CD14-positive monocyte (primary cell): Measurements from ENCODE around the gene LRP10. TPM values are rescaled to one million over a fixed set of nuclear protein-coding genes. Genes with fewer than 3 reads are reported as not detected.

Source experiments
- DNase-seq, 3 donors: peaks; one replicate each; pipeline ENCODE4 v3.0.0-alpha.2; 2011 to 2022
- H2AFZ ChIP-seq: 2 replicates; pipeline ENCODE4 v1.6.0; 2012; ENCODE audit warnings: mild to moderate bottlenecking, low read depth, low read length, inconsistent platforms; ENCODE audit not compliant: insufficient read depth, poor library complexity, severe bottlenecking
- H3K27ac ChIP-seq, 2 donors: 1 replicate in 1 of 2; 2 replicates in 1 of 2; pipeline ENCODE4 v1.5.1; 2012 to 2013; ENCODE audit warnings: low read length in 2 of 2, control low read depth in 1 of 2, inconsistent platforms in 1 of 2, low read depth in 1 of 2, mild to moderate bottlenecking in 1 of 2
- H3K27me3 ChIP-seq, 2 donors: one replicate each; pipeline versions ENCODE4 v1.6.0 to v1.6.1; 2011 to 2013; ENCODE audit warnings: low read length in 2 of 2; ENCODE audit not compliant: control insufficient read depth in 2 of 2, insufficient read depth in 2 of 2
- H3K36me3 ChIP-seq, 2 donors: replicated peaks in 1 of 2; 1 replicate in 1 of 2; 2 replicates in 1 of 2; pipeline versions ENCODE4 v1.5.1 to v1.6.1; 2012 to 2013; ENCODE audit warnings: low read length in 2 of 2, control low read depth in 1 of 2, inconsistent platforms in 1 of 2, mild to moderate bottlenecking in 1 of 2; ENCODE audit not compliant: insufficient read depth in 2 of 2, control insufficient read depth in 1 of 2
- H3K4me1 ChIP-seq, 2 donors: 1 replicate in 1 of 2; 2 replicates in 1 of 2; pipeline versions ENCODE4 v1.5.1 to v1.6.1; 2012 to 2013; ENCODE audit warnings: low read length in 2 of 2, control low read depth in 1 of 2, inconsistent platforms in 1 of 2, mild to moderate bottlenecking in 1 of 2, moderate library complexity in 1 of 2; ENCODE audit not compliant: insufficient read depth in 2 of 2, control insufficient read depth in 1 of 2
- H3K4me2 ChIP-seq: replicated peaks from 2 replicates; pipeline ENCODE3; 2012; ENCODE audit warnings: low read length, moderate library complexity, mild to moderate bottlenecking; ENCODE audit not compliant: poor library complexity, severe bottlenecking; ENCODE audit errors: extremely low read depth
- H3K4me3 ChIP-seq, 3 experiments: fragments of 200-600 bp in 1 of 3; sonication (generic) in 1 of 3; replicated peaks in 1 of 3; 1 replicate in 2 of 3; 2 replicates in 1 of 3; pipeline ENCODE4 v1.5.1; 2011 to 2013; ENCODE audit warnings: low read length in 3 of 3, mild to moderate bottlenecking in 3 of 3, control low read depth in 2 of 3, low read depth in 2 of 3, inconsistent platforms in 1 of 3, moderate library complexity in 1 of 3
- H3K79me2 ChIP-seq: 2 replicates; pipeline ENCODE4 v1.6.0; 2012; ENCODE audit warnings: mild to moderate bottlenecking, control low read depth, inconsistent platforms, low read length, moderate library complexity; ENCODE audit not compliant: insufficient read depth
- H3K9ac ChIP-seq: 2 replicates; pipeline ENCODE4 v1.6.0; 2017; ENCODE audit warnings: low read length, mild to moderate bottlenecking; ENCODE audit not compliant: insufficient read depth, poor library complexity, severe bottlenecking
- H3K9me3 ChIP-seq, 2 donors: replicated peaks in 1 of 2; 1 replicate in 1 of 2; 2 replicates in 1 of 2; pipeline versions ENCODE4 v1.5.1 to v1.6.1; 2012 to 2013; ENCODE audit warnings: low read length in 2 of 2, control low read depth in 1 of 2; ENCODE audit not compliant: control insufficient read depth in 1 of 2, insufficient read depth in 1 of 2
- H4K20me1 ChIP-seq: 2 replicates; pipeline ENCODE4 v1.6.0; 2012; ENCODE audit warnings: mild to moderate bottlenecking, low read length, control low read depth, moderate library complexity; ENCODE audit not compliant: insufficient read depth
- H3K27ac Mint-ChIP-seq, 7 donors: one replicate each; pipeline ENCODE4 v1.8.0; 2020; ENCODE audit warnings: mild to moderate bottlenecking in 7 of 7, mixed read lengths in 7 of 7, moderate library complexity in 6 of 7, inconsistent platforms in 2 of 7
- H3K27me3 Mint-ChIP-seq, 3 donors: one replicate each; pipeline ENCODE4 v1.8.0; 2021 to 2022; ENCODE audit warnings: low read depth in 3 of 3, mild to moderate bottlenecking in 3 of 3, mixed read lengths in 3 of 3, moderate library complexity in 3 of 3, inconsistent platforms in 1 of 3
- H3K36me3 Mint-ChIP-seq, 2 donors: one replicate each; pipeline ENCODE4 v1.8.0; 2020; ENCODE audit warnings: mixed read lengths in 2 of 2, inconsistent platforms in 1 of 2, mild to moderate bottlenecking in 1 of 2
- H3K4me1 Mint-ChIP-seq: one replicate; pipeline ENCODE4 v1.8.0; 2020; ENCODE audit warnings: mild to moderate bottlenecking, mixed read lengths
- H3K4me3 Mint-ChIP-seq, 2 donors: one replicate each; pipeline ENCODE4 v1.8.0; 2020; ENCODE audit warnings: mild to moderate bottlenecking in 2 of 2, mixed read lengths in 2 of 2, moderate library complexity in 1 of 2
- H3K9me3 Mint-ChIP-seq, 7 donors: one replicate each; pipeline ENCODE4 v1.8.0; 2020 to 2022; ENCODE audit warnings: mixed read lengths in 7 of 7, mild to moderate bottlenecking in 6 of 7, moderate library complexity in 6 of 7, inconsistent platforms in 2 of 7
- WGBS: methylation state at CpG from one replicate; pipeline ENCODE4 v1.1.5; 2013; ENCODE audit warnings: missing lambda C conversion rate; ENCODE audit not compliant: insufficient coverage; 5-methylcytosine and 5-hydroxymethylcytosine counted together
- intact Hi-C, 2 donors: fragments of 100-400 bp; cut with micrococcal nuclease; formaldehyde crosslinking; loops; one replicate each; pipeline versions ENCODE4 v1.15.0 to v1.15.1; 2023
- polyA plus RNA-seq, 3 donors: library from polyadenylated mRNA; depleted of rRNA in 1 of 3; unstranded in 2 of 3; stranded (reverse) in 1 of 3; fragments of 300-500 nt in 2 of 3; fragments of >200 nt in 1 of 3; fragmentation: Illumina TruSeq in 2 of 3; gene quantifications; 1 replicate in 2 of 3; 2 replicates in 1 of 3; pipeline ENCODE4 v1.2.3, GENCODE V29; 2012 to 2021
- TF ChIP-seq, protein P1 (sequence below): fragments of 200-600 bp; IDR thresholded peaks from one replicate; pipeline ENCODE4 v1.8.0; 2022; ENCODE audit warnings: antibody characterized with exemption, mild to moderate bottlenecking

Gene LRP10
- polyA plus RNA-seq, 3 donors: 39.0 to 65.1 (median 51.5) TPM

DNA sequence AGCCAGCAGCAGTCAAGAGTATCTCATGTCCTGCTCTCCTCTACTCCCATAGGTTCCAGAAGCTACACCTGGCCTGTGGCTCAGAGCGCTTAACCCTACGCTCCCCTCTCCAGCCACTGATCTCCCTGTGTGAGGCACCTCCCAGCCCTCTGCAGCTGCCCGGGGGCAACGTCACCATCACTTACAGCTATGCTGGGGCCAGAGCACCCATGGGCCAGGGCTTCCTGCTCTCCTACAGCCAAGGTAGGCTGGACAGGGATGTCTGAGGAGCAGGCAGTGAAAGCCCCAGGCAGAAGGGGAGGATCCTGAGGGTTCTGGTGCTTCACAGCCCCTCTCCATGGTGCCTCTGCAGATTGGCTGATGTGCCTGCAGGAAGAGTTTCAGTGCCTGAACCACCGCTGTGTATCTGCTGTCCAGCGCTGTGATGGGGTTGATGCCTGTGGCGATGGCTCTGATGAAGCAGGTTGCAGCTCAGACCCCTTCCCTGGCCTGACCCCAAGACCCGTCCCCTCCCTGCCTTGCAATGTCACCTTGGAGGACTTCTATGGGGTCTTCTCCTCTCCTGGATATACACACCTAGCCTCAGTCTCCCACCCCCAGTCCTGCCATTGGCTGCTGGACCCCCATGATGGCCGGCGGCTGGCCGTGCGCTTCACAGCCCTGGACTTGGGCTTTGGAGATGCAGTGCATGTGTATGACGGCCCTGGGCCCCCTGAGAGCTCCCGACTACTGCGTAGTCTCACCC is 3.6 kb downstream of the LRP10 start:
- H3K4me1 ChIP-seq: peaks cover 19 to 31% of the 10 kb centered on the region in 2 donors
- no peaks in the 10 kb centered on the region for H3K27me3 Mint-ChIP-seq
- H3K27ac Mint-ChIP-seq: no peak overlapping the region
- H3K4me2 ChIP-seq: no peak overlapping the region
- over 99% methylated on average over 14 of the region's 15 CpGs for WGBS
- H3K9me3 ChIP-seq: no peaks in the 10 kb centered on the region
- peaks cover 58 to 67% of the 10 kb centered on the region in 2 donors for H3K36me3 Mint-ChIP-seq
- H3K79me2 ChIP-seq: peaks cover 23% of the 10 kb centered on the region
- peaks cover 44% of the 10 kb centered on the region for H4K20me1 ChIP-seq
- H3K27ac ChIP-seq: no peak overlapping the region
- no peak overlapping the region for H3K4me3 Mint-ChIP-seq
- H3K9ac ChIP-seq: no peak overlapping the region
- TF ChIP-seq, protein P1, sequence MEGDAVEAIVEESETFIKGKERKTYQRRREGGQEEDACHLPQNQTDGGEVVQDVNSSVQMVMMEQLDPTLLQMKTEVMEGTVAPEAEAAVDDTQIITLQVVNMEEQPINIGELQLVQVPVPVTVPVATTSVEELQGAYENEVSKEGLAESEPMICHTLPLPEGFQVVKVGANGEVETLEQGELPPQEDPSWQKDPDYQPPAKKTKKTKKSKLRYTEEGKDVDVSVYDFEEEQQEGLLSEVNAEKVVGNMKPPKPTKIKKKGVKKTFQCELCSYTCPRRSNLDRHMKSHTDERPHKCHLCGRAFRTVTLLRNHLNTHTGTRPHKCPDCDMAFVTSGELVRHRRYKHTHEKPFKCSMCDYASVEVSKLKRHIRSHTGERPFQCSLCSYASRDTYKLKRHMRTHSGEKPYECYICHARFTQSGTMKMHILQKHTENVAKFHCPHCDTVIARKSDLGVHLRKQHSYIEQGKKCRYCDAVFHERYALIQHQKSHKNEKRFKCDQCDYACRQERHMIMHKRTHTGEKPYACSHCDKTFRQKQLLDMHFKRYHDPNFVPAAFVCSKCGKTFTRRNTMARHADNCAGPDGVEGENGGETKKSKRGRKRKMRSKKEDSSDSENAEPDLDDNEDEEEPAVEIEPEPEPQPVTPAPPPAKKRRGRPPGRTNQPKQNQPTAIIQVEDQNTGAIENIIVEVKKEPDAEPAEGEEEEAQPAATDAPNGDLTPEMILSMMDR: no peak
- peaks cover 57 to 67% of the 10 kb centered on the region in 2 donors for H3K36me3 ChIP-seq
- peaks cover 0 to 2% (median 0%) of the 10 kb centered on the region in 7 donors for H3K9me3 Mint-ChIP-seq
- peaks cover 36% of the 10 kb centered on the region for H3K4me1 Mint-ChIP-seq
- H3K4me3 ChIP-seq: no peak overlapping the region
- no peak for DNase-seq
- intact Hi-C loops: no loop called here
- no peaks in the 10 kb centered on the region for H3K27me3 ChIP-seq
- H2AFZ ChIP-seq: no peak overlapping the region

DNA sequence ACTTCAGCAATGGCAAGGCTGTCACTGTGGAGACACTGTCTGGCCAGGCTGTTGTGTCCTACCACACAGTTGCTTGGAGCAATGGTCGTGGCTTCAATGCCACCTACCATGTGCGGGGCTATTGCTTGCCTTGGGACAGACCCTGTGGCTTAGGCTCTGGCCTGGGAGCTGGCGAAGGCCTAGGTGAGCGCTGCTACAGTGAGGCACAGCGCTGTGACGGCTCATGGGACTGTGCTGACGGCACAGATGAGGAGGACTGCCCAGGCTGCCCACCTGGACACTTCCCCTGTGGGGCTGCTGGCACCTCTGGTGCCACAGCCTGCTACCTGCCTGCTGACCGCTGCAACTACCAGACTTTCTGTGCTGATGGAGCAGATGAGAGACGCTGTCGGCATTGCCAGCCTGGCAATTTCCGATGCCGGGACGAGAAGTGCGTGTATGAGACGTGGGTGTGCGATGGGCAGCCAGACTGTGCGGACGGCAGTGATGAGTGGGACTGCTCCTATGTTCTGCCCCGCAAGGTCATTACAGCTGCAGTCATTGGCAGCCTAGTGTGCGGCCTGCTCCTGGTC is 4.3 kb downstream of the LRP10 start:
- intact Hi-C loops: no loop called here
- Mint-ChIP-seq H3K36me3 (peaks cover 58 to 67% of the 10 kb centered on the region in 2 donors), H3K4me3 (no peak overlapping the region), H3K4me1 (peaks cover 31% of the 10 kb centered on the region), H3K9me3 (peaks cover 0 to 2% (median 0%) of the 10 kb centered on the region in 7 donors), H3K27ac (no peak overlapping the region), H3K27me3 (peaks cover 0 to 4% (median 0%) of the 10 kb centered on the region in 3 donors)
- H3K4me3 ChIP-seq: no peak overlapping the region
- no peak overlapping the region for H3K27ac ChIP-seq
- H4K20me1 ChIP-seq: peaks cover 44% of the 10 kb centered on the region
- no peak overlapping the region for H2AFZ ChIP-seq
- DNase-seq: no peak
- H3K9ac ChIP-seq: no peak overlapping the region
- TF ChIP-seq, protein P1: no peak
- peaks cover 14 to 24% of the 10 kb centered on the region in 2 donors for H3K4me1 ChIP-seq
- no peak overlapping the region for H3K4me2 ChIP-seq
- no peaks in the 10 kb centered on the region for H3K9me3 ChIP-seq
- 98% methylated on average over 20 of the region's 20 CpGs for WGBS
- H3K79me2 ChIP-seq: peaks cover 23% of the 10 kb centered on the region
- H3K27me3 ChIP-seq: no peaks in the 10 kb centered on the region
- peaks cover 57 to 67% of the 10 kb centered on the region in 2 donors for H3K36me3 ChIP-seq
